Measurements from ENCODE around the gene HRH4. TPM values are rescaled to one million over a fixed set of nuclear protein-coding genes. Genes with fewer than 3 reads are reported as not detected.

Gene HRH4
- total RNA-seq, 4 donors from 2014 or later: 0.06 to 0.07 TPM; not detected in 2

DNA sequence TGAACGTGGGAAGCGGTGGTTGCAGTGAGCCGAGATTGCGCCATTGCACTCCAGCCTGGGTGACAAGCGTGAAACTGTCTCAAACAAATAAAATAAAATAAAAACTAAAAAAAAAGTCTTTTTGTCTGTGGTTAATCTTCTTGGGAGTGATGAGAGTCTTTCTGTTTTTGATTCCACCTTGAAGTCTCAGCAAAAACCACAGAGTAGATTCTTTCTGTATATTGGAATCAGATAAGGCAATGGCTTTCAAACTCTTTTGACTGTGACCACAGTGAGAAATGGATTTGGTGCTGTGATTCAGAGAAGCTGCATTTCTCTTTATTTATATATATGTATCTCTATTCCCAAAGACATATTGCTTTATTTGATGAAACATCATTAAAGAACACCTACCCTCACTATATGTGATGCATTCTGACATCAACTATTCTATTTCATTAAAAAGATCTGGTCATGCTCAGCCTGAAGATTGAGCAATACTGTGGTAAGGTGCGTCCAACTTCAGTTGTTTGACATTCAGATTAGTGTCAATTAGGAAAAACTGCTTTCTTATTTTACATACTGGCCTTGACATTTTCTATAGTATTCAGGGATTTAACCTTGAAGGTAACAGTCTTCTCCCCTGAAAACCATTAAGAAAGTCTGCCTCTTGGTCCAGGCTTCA lies 15.6 kb downstream of the HRH4 start:
- intact Hi-C loops (cut with DNase I; ENCODE audit: low total_unique reads): no loop called here
- no peak for DNase-seq (ENCODE audit: low spot score in 2 of 2)
- 83 to 89% methylated on average over 6 of the region's 6 CpGs for WGBS, 2 donors

GRCh38 chr18:24479371-24479770 lies 18.9 kb downstream of the HRH4 start:
- TF ChIP-seq, protein P1, sequence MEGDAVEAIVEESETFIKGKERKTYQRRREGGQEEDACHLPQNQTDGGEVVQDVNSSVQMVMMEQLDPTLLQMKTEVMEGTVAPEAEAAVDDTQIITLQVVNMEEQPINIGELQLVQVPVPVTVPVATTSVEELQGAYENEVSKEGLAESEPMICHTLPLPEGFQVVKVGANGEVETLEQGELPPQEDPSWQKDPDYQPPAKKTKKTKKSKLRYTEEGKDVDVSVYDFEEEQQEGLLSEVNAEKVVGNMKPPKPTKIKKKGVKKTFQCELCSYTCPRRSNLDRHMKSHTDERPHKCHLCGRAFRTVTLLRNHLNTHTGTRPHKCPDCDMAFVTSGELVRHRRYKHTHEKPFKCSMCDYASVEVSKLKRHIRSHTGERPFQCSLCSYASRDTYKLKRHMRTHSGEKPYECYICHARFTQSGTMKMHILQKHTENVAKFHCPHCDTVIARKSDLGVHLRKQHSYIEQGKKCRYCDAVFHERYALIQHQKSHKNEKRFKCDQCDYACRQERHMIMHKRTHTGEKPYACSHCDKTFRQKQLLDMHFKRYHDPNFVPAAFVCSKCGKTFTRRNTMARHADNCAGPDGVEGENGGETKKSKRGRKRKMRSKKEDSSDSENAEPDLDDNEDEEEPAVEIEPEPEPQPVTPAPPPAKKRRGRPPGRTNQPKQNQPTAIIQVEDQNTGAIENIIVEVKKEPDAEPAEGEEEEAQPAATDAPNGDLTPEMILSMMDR (IDR thresholded peaks at IDR 0.05): no peak
- no peak for TF ChIP-seq POLR2A (IDR thresholded peaks at IDR 0.05)
- H3K4me3 ChIP-seq (ENCODE audit: low read depth, poor library complexity, severe bottlenecking): no peak overlapping the region
- no peak for DNase-seq (ENCODE audit: low spot score in 2 of 2)
- intact Hi-C loops (cut with DNase I; ENCODE audit: low total_unique reads): no loop called here
- 66% methylated on average over 7 of the region's 7 CpGs for WGBS, 2 donors

More for the DNA sequence above, 15.6 kb downstream of the HRH4 start:
- no peak overlapping the region for H3K4me3 ChIP-seq (ENCODE audit: low read depth, poor library complexity, severe bottlenecking)
- no peak for TF ChIP-seq POLR2A (IDR thresholded peaks at IDR 0.05)
- TF ChIP-seq, protein P1 (IDR thresholded peaks at IDR 0.05): no peak

GRCh38 chr18:24482821-24483220 lies 22.4 kb downstream of the HRH4 start:
- TF ChIP-seq POLR2A (IDR thresholded peaks at IDR 0.05): no peak
- TF ChIP-seq, protein P1 (IDR thresholded peaks at IDR 0.05): no peak
- intact Hi-C loops (cut with DNase I; ENCODE audit: low total_unique reads): loop anchor here (5.0 to 10.0 kb wide), 2 partner anchors 118 to 1644 kb away; no protein-coding TSS in a partner anchor
- no peak overlapping the region for H3K4me3 ChIP-seq (ENCODE audit: low read depth, poor library complexity, severe bottlenecking)
- DNase-seq (ENCODE audit: low spot score in 2 of 2): no peak
- WGBS, 2 donors: 82 to 89% methylated on average over 5 of the region's 5 CpGs

DNA sequence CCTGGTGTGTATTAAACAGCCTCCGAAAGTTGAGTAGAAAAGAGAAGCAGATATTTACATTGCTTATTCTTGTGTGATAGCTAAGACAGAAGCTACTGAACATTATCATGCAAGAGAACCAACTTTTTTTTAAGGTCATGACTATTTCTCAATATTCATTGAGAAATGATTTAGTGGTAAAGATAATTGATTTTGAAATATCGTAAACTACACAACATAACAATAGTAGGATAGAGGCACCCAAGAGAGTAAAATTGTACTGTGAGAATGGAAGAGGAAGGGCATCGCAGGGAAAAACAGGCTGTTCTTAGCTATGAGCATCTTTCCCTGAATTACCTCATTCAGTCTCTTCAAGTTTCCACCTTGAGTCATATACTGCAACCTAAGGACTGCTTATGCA lies 25.2 kb downstream of the HRH4 start:
- DNase-seq (ENCODE audit: low spot score in 2 of 2): no peak

DNA sequence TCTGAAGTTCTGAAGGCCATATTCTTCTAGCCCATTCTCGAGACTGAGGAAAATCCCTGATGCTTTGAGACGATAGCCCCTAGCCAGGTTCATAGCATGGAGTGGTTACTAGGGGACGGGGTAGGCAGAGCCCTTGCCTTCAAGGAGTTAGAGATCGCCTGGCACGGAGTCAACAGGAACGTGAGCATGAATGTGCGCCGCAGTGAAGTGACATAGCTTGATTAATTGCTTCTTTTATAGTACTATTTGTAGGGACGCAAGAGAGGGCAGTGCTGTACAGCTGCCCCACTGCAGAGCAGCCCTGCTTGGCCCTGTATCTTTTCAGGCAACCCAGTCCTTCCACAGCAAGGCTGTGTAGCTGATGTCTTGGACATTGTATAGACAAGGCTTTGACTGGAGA lies 26.2 kb downstream of the HRH4 start:
- no peak overlapping the region for H3K4me3 ChIP-seq (ENCODE audit: low read depth, poor library complexity, severe bottlenecking)
- WGBS, 2 donors: 59% methylated on average over 9 of the region's 9 CpGs
- intact Hi-C loops (cut with DNase I; ENCODE audit: low total_unique reads): loop anchor here (10.0 kb wide), 1 partner anchor 122 kb away; no protein-coding TSS in a partner anchor
- TF ChIP-seq POLR2A (IDR thresholded peaks at IDR 0.05): no peak
- TF ChIP-seq, protein P1 (IDR thresholded peaks at IDR 0.05): no peak
- no peak for DNase-seq (ENCODE audit: low spot score in 2 of 2)

More for the DNA sequence above, 25.2 kb downstream of the HRH4 start:
- WGBS, 2 donors: 93 to 95% methylated on average over 3 of the region's 3 CpGs
- no peak overlapping the region for H3K4me3 ChIP-seq (ENCODE audit: low read depth, poor library complexity, severe bottlenecking)
- intact Hi-C loops (cut with DNase I; ENCODE audit: low total_unique reads): loop anchor here (10.0 kb wide), 1 partner anchor 121 kb away; no protein-coding TSS in a partner anchor
- no peak for TF ChIP-seq POLR2A (IDR thresholded peaks at IDR 0.05)
- TF ChIP-seq, protein P1 (IDR thresholded peaks at IDR 0.05): no peak

Measured in lower leg skin (tissue), 4 donors.